T-cell (primary cell): ENCODE results near the gene CFAP141. TPM values are rescaled to one million over a fixed set of nuclear protein-coding genes. Genes with fewer than 3 reads are reported as not detected.

Experiments
- ATAC-seq, 4 experiments: fragments of 200-7000 bp in 3 of 4; fragments of 150-1000 bp in 1 of 4; cut with Tn5 transposase; replicated peaks in 1 of 4; 1 replicate in 3 of 4; 2 replicates in 1 of 4; pipeline ENCODE4 v1.10.0; 2021; ENCODE audit warnings: moderate library complexity in 3 of 4, mild to moderate bottlenecking in 2 of 4, moderate number of reproducible peaks in 1 of 4
- CTCF ChIA-PET, 2 donors: fragments of 300-600 bp; sonication (Branson Sonifier 250); formaldehyde crosslinking; loops; one replicate each; lab custom pipeline; 2022; ENCODE audit warnings: antibody characterized with exemption in 2 of 2; lab: Charles Lee
- POLR2A ChIA-PET, 2 donors: fragments of 300-600 bp; sonication (Branson Sonifier 250); formaldehyde crosslinking; loops; one replicate each; lab custom pipeline; 2022; ENCODE audit warnings: antibody characterized with exemption in 2 of 2; lab: Charles Lee
- DNase-seq, 35 experiments: peaks; one replicate each; pipeline versions ENCODE4 v3.0.0 to v3.0.0-alpha.2; 2013 to 2023
- H3K27ac ChIP-seq: one replicate; pipeline ENCODE4 v1.5.1; 2013; ENCODE audit warnings: low read length
- H3K27me3 ChIP-seq, 2 experiments: replicated peaks in 1 of 2; 1 replicate in 1 of 2; 2 replicates in 1 of 2; pipeline versions ENCODE4 v1.6.1 to v1.7.0; 2013; ENCODE audit warnings: low read length in 1 of 2, mixed read lengths in 1 of 2; ENCODE audit not compliant: control insufficient read depth in 2 of 2, insufficient read depth in 2 of 2; ENCODE audit errors: extremely low read depth in 1 of 2
- H3K36me3 ChIP-seq, 2 donors: 1 replicate in 1 of 2; 2 replicates in 1 of 2; pipeline versions ENCODE4 v1.6.1 to v1.7.0; 2013; ENCODE audit warnings: low read length in 1 of 2; ENCODE audit not compliant: control insufficient read depth in 2 of 2, insufficient read depth in 1 of 2; ENCODE audit errors: extremely low read depth in 1 of 2
- H3K4me1 ChIP-seq, 2 experiments: 1 replicate in 1 of 2; 2 replicates in 1 of 2; pipeline versions ENCODE4 v1.6.1 to v1.7.0; 2013; ENCODE audit warnings: low read length in 2 of 2, mixed read lengths in 1 of 2; ENCODE audit not compliant: insufficient read depth in 2 of 2, control insufficient read depth in 1 of 2; ENCODE audit errors: extremely low read depth in 1 of 2
- H3K4me3 ChIP-seq, 2 donors: 1 replicate in 1 of 2; 2 replicates in 1 of 2; pipeline versions ENCODE4 v1.5.1 to v1.7.0; 2013; ENCODE audit warnings: mild to moderate bottlenecking in 2 of 2, low read length in 1 of 2, moderate library complexity in 1 of 2; ENCODE audit not compliant: control insufficient read depth in 1 of 2; ENCODE audit errors: extremely low read depth in 1 of 2
- H3K9me3 ChIP-seq: 2 replicates; pipeline ENCODE4 v1.7.0; 2013
- H3K27ac Mint-ChIP-seq, 2 donors: one replicate each; pipeline ENCODE4 v1.8.0; 2020 to 2021; ENCODE audit warnings: mild to moderate bottlenecking in 2 of 2, mixed read lengths in 2 of 2
- H3K27me3 Mint-ChIP-seq, 2 donors: one replicate each; pipeline ENCODE4 v1.8.0; 2021 to 2022; ENCODE audit warnings: mixed read lengths in 2 of 2
- H3K36me3 Mint-ChIP-seq: one replicate; pipeline ENCODE4 v1.8.0; 2021; ENCODE audit warnings: mixed read lengths
- H3K4me1 Mint-ChIP-seq, 3 donors: one replicate each; pipeline ENCODE4 v1.8.0; 2020 to 2022; ENCODE audit warnings: mixed read lengths in 3 of 3, mild to moderate bottlenecking in 1 of 3
- H3K4me3 Mint-ChIP-seq, 3 donors: one replicate each; pipeline ENCODE4 v1.8.0; 2020 to 2022; ENCODE audit warnings: mild to moderate bottlenecking in 3 of 3, mixed read lengths in 3 of 3, moderate library complexity in 3 of 3
- H3K9me3 Mint-ChIP-seq, 3 donors: one replicate each; pipeline ENCODE4 v1.8.0; 2020 to 2022; ENCODE audit warnings: mixed read lengths in 3 of 3
- WGBS: methylation state at CpG from one replicate; pipeline ENCODE4 v1.1.5; 2013; ENCODE audit warnings: missing lambda C conversion rate; ENCODE audit not compliant: insufficient coverage; 5-methylcytosine and 5-hydroxymethylcytosine counted together
- total RNA-seq, 35 experiments: library from RNA in 6 of 35; stranded (reverse) in 6 of 35; fragments of 120-200 nt in 1 of 35; gene quantifications; one replicate each; pipeline versions ENCODE4 v1.2.1 to v1.2.4 and lab custom pipeline; 2013 to 2026

CFAP141 gene
- total RNA-seq (not detected), total RNA-seq (lab: John Stamatoyannopoulos, UW) (0.12 to 1.2 (median 0.55) reads per million in 29 experiments)
- total RNA-seq (2013), result not detected

- no peaks in the 10 kb centered on the region for H3K9me3 Mint-ChIP-seq
- no peak within 1 kb of the TSS for H3K4me3 Mint-ChIP-seq
- no peaks in the 10 kb centered on the region for H3K27me3 ChIP-seq
- ChIA-PET CTCF (no interaction called here), POLR2A (no interaction called here)
- no peaks in the 10 kb centered on the region for H3K4me1 ChIP-seq
- H3K36me3 ChIP-seq, result peaks cover 3 to 46% of the 10 kb centered on the region in 2 donors
- H3K4me1 Mint-ChIP-seq, result peaks cover 0 to 8% (median 5%) of the 10 kb centered on the region in 3 donors
- no peak within 1 kb of the TSS for H3K27ac ChIP-seq
- ATAC-seq (peak in 1 of 4 experiments; percentile 77), DNase-seq (peak in 1 of 35 experiments; percentile 33)
- H3K9me3 ChIP-seq, result no peaks in the 10 kb centered on the region
- peak within 1 kb of the TSS in 1 of 2 donors; percentile 52 for H3K27ac Mint-ChIP-seq
- no peaks in the 10 kb centered on the region for H3K27me3 Mint-ChIP-seq
- no peak within 1 kb of the TSS for H3K4me3 ChIP-seq
- H3K36me3 Mint-ChIP-seq, result peaks cover 33% of the 10 kb centered on the region
- whole genome bisulfite sequencing, result no CpG with 5 or more reads among the region's 1 CpG
Observed at GRCh38 chr1:154206196-154206595, at the start of gene CFAP141. TSS of gene CFAP141 (minus strand) at chr1:154206333. CDS start at chr1:154206307, 26 bp downstream.

- peaks cover 78% of the 10 kb centered on the region for H3K36me3 Mint-ChIP-seq
- H3K27ac Mint-ChIP-seq, result no peak overlapping the region
- CTCF ChIA-PET, result no interaction called here
Observed at GRCh38 chr1:154253671-154254070, 47.5 kb upstream of the CFAP141 start.

GRCh38 chr1:154241703-154242351, 35.7 kb upstream of the CFAP141 start:
- no peaks in the 10 kb centered on the region for H3K4me1 ChIP-seq
- peaks cover 76% of the 10 kb centered on the region for H3K36me3 Mint-ChIP-seq
- H3K9me3 Mint-ChIP-seq, result no peaks in the 10 kb centered on the region
- WGBS, result 100% methylated on average over 2 of the region's 3 CpGs
- H3K4me3 ChIP-seq, result no peak overlapping the region
- ATAC-seq, result peak in 1 of 4 experiments; percentile 17
- POLR2A ChIA-PET, result no interaction called here
- H3K9me3 ChIP-seq, result no peaks in the 10 kb centered on the region
- H3K27ac Mint-ChIP-seq, result peak overlapping the region; percentile 64 to 76
- DNase-seq, result peak in 1 of 35 experiments; percentile 38
- no peaks in the 10 kb centered on the region for H3K27me3 Mint-ChIP-seq
- no peak overlapping the region for H3K4me3 Mint-ChIP-seq
- CTCF ChIA-PET, result interaction anchor here in 1 of 2 donors (1.6 kb wide), 1 partner anchor 42 kb away, joined by 3 read pairs; no protein-coding TSS in a partner anchor
- H3K27me3 ChIP-seq, result no peaks in the 10 kb centered on the region
- H3K36me3 ChIP-seq, result peaks cover 9 to 89% of the 10 kb centered on the region in 2 donors
- peaks cover 30 to 43% (median 35%) of the 10 kb centered on the region in 3 donors for H3K4me1 Mint-ChIP-seq
- H3K27ac ChIP-seq, result peak overlapping the region; percentile 32

More at GRCh38 chr1:154253671-154254070, 47.5 kb upstream of the CFAP141 start:
- Mint-ChIP-seq H3K4me3 (no peak overlapping the region), H3K9me3 (no peaks in the 10 kb centered on the region), H3K27me3 (no peaks in the 10 kb centered on the region), H3K4me1 (no peaks in the 10 kb centered on the region)
- ATAC-seq, result no peak
- no CpG with 5 or more reads among the region's 7 CpGs for WGBS
- POLR2A ChIA-PET, result no interaction called here
- no peaks in the 10 kb centered on the region for H3K4me1 ChIP-seq
- no peaks in the 10 kb centered on the region for H3K27me3 ChIP-seq
- H3K36me3 ChIP-seq, result peaks cover 13 to 94% of the 10 kb centered on the region in 2 donors
- H3K27ac ChIP-seq, result no peak overlapping the region
- H3K9me3 ChIP-seq, result no peaks in the 10 kb centered on the region
- no peak overlapping the region for H3K4me3 ChIP-seq
- DNase-seq, result no peak

- ChIA-PET POLR2A (no interaction called here), CTCF (no interaction called here)
- Mint-ChIP-seq H3K9me3 (no peaks in the 10 kb centered on the region), H3K4me3 (no peak overlapping the region), H3K4me1 (peaks cover 35 to 43% (median 39%) of the 10 kb centered on the region in 3 donors), H3K27me3 (no peaks in the 10 kb centered on the region), H3K36me3 (peaks cover 78% of the 10 kb centered on the region), H3K27ac (peak overlapping the region; percentile 57 to 72)
- DNase-seq (no peak), ATAC-seq (no peak)
- Histone ChIP-seq H3K9me3 (no peaks in the 10 kb centered on the region), H3K4me3 (no peak overlapping the region), H3K27ac (no peak overlapping the region), H3K36me3 (peaks cover 9 to 89% of the 10 kb centered on the region in 2 donors), H3K4me1 (no peaks in the 10 kb centered on the region), H3K27me3 (no peaks in the 10 kb centered on the region)
- WGBS, result no CpG with 5 or more reads among the region's 3 CpGs
Observed at GRCh38 chr1:154240294-154240833, 34.2 kb upstream of the CFAP141 start.

GRCh38 chr1:154239491-154239890, 33.4 kb upstream of the CFAP141 start:
- Mint-ChIP-seq H3K27me3 (no peaks in the 10 kb centered on the region), H3K4me3 (no peak overlapping the region), H3K4me1 (peaks cover 36 to 43% (median 39%) of the 10 kb centered on the region in 3 donors), H3K36me3 (peaks cover 80% of the 10 kb centered on the region), H3K27ac (peak overlapping the region; percentile 4 to 82), H3K9me3 (no peaks in the 10 kb centered on the region)
- Histone ChIP-seq H3K27ac (no peak overlapping the region), H3K4me1 (no peaks in the 10 kb centered on the region), H3K36me3 (peaks cover 11 to 89% of the 10 kb centered on the region in 2 donors), H3K9me3 (no peaks in the 10 kb centered on the region), H3K4me3 (no peak overlapping the region), H3K27me3 (no peaks in the 10 kb centered on the region)
- WGBS, result 100% methylated on average over 1 of the region's 3 CpGs
- no peak for DNase-seq
- ATAC-seq, result no peak
- ChIA-PET CTCF (no interaction called here), POLR2A (interaction anchor here in 1 of 2 donors (0.6 kb wide), 1 partner anchor 98 kb away, joined by 3 read pairs; no protein-coding TSS in a partner anchor)

- Histone ChIP-seq H3K36me3 (peaks cover 8 to 88% of the 10 kb centered on the region in 2 donors), H3K4me3 (no peak overlapping the region), H3K27ac (no peak overlapping the region), H3K27me3 (no peaks in the 10 kb centered on the region), H3K9me3 (no peaks in the 10 kb centered on the region), H3K4me1 (no peaks in the 10 kb centered on the region)
- ChIA-PET POLR2A (no interaction called here), CTCF (interaction anchor here in 1 of 2 donors (0.6 kb wide), 1 partner anchor 37 kb away, joined by 3 read pairs; no protein-coding TSS in a partner anchor)
- no peak for DNase-seq
- Mint-ChIP-seq H3K36me3 (peaks cover 69% of the 10 kb centered on the region), H3K9me3 (no peaks in the 10 kb centered on the region), H3K4me1 (peaks cover 39 to 45% (median 41%) of the 10 kb centered on the region in 3 donors), H3K27ac (peak overlapping the region; percentile 4 to 46), H3K4me3 (no peak overlapping the region), H3K27me3 (no peaks in the 10 kb centered on the region)
- no peak for ATAC-seq
- WGBS, result 93% methylated on average over 2 of the region's 6 CpGs
Observed at GRCh38 chr1:154237880-154238506, 31.9 kb upstream of the CFAP141 start.
